GM19467 (cell line): Measurements from ENCODE around the gene CLDN6.
"Not testable (repeated sequence)": the region's sequence is repeated elsewhere in the genome, so short reads cannot be mapped to it uniquely, and the experiment has no call there.

Experiments
- ATAC-seq: cut with Tn5 transposase; IDR thresholded peaks from one replicate; pipeline ENCODE4 v1.9.1; 2021; ENCODE audit warnings: mild to moderate bottlenecking, moderate library complexity; ENCODE audit not compliant: unreplicated experiment

Gene CLDN6

DNA sequence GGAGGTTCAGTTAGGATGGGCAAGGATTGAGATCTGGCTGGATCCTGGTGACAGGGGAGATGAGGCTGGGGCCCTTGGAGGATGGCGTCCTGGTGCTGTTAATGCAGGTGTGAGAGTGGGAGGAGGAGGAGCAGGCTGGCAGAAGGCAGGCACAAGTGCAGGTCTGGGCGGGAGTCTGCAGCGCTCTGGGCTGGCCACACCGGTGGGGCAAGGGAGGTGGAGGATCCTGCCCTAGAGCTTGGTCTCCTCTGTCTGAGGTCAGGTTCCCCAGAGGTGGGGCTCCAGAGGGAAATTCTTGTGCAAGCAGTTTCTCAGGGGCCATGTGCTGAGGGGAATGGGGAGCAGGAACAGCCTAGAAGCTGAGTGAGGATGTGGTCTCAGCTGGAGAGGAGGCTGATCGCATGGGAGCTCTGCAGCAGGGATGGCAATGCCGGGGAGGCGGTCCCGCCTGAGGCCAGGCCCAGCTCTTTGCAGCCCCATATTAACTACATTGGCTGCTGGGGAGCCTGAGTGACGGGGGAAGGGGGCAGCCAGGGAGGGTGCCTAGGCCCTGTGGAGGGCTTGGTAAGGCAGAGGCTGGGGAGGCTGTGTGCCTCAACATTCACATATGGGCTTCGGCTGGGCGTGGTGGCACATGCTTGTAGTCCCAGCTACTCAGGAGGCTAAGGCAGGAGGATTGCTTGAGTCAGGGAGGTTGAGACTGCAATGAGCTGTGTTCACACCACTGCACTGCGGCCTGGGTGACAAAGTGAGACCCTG, 34.8 kb upstream of the CLDN6 start:
- ATAC-seq: not testable (repeated sequence)

DNA sequence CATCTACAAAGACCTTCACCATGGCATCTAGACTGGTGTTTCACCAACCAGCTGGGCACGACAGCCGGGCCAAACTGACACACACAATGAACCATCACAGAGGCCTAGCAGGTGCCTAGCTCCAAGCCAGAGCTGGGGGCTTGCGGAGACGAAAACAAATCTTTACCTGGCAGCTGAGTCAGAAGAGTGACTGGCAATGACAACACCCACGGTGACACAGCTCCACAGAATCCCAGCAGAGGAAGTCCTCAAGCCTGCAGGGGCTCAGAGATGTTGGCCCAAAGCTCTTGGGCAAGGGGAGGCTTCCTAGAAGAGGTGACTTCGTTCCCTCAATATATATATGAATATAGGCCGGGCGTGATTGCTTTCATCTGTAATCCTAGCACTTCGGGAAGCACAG, 33.5 kb upstream of the CLDN6 start:
- no peak for ATAC-seq

DNA sequence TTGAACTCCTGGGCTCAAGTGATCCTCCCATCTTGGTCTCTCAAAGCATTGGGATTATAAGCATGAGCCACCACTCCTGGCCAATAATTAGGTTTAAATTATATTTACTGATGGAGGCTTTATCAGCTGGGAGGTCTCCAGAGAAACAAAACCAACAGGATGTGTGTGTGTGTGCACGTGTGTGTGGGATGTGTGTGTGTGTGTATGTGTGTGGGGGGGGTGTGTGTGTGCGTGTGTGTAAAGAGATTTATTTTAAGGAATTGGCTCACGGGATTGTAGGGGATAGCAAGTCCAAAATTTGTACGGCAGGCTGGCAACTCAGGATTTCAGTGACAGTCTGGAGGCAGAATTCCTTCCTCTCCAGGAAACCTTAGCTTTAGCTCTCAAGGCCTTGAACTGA, 33.0 kb upstream of the CLDN6 start:
- no peak for ATAC-seq

DNA sequence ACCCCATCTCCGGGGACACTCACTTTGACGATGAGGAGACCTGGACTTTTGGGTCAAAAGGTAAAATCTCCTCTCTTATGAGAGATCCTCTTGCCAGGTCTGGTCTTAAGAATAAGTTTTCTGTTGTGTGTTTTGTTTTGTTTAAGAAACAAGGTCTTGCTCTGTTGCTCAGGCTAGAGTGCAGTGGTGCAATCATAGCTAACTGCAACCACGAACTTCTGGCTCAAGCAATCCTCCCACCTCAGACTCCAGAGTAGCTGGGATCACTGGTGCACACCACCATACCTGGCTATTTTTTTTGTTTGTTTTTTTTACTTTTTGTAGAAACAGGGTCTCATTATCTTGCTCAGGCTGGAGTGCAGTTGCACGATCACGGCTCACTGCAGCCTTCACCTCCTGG, 32.5 kb upstream of the CLDN6 start:
- ATAC-seq: no peak

DNA sequence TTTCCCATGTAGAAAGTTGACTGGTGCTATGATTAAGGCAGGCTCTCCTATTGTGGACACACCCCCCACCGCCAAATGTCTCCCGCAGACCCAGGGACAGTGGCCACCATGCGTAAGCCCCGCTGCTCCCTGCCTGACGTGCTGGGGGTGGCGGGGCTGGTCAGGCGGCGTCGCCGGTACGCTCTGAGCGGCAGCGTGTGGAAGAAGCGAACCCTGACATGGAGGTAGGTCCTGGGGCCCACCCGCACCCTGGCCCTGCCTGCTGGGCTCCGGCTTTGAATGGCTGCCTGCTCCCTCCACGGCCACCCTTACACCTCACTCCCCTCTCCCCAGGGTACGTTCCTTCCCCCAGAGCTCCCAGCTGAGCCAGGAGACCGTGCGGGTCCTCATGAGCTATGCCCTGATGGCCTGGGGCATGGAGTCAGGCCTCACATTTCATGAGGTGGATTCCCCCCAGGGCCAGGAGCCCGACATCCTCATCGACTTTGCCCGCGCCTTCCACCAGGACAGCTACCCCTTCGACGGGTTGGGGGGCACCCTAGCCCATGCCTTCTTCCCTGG, 32.0 kb upstream of the CLDN6 start:
- no peak for ATAC-seq

DNA sequence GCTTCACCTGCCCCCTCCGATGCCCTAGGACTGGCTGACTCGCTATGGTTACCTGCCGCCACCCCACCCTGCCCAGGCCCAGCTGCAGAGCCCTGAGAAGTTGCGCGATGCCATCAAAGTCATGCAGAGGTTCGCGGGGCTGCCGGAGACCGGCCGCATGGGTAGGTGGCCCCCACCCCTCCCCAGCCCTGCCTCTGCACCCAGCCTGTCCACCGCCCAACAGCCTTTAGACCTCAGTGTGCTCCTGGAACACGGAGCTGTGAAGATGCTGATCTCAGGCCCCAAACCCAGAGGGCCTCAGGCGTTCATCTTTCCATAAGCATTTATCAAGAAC, 29.4 kb upstream of the CLDN6 start:
- ATAC-seq: no peak

DNA sequence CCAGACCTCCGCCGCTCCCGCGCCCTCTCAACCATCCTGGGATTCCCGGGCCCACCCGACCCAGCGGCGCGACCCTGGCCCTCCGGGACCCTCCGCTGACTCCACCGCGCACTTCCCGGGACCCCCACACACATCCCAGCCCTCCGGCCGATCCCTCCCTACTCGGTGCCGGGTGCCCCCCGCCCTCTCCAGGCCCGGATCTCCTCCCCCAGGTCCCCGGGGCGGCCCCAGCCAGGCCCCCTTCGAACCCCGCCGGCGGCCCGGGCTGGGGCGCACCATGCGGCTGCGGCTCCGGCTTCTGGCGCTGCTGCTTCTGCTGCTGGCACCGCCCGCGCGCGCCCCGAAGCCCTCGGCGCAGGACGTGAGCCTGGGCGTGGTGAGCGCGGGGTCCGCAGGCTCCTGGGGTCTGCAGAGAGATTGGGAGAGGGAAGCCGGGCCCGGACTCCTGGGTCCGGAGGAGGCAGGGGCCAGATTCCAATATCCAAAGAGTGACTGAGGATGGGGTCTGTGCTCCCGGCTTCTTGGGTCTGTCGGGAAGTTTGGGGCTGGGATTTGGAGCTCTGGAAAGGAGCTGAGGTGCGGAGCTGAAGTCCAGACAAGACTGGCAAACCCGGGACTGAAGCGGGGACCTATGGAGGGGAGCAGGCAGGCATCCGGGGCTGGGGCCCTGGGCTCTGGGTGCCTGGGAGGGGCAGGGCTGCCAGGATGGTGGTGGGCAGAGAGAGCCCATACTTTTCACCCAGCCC, 28.8 kb upstream of the CLDN6 start:
- no peak for ATAC-seq

DNA sequence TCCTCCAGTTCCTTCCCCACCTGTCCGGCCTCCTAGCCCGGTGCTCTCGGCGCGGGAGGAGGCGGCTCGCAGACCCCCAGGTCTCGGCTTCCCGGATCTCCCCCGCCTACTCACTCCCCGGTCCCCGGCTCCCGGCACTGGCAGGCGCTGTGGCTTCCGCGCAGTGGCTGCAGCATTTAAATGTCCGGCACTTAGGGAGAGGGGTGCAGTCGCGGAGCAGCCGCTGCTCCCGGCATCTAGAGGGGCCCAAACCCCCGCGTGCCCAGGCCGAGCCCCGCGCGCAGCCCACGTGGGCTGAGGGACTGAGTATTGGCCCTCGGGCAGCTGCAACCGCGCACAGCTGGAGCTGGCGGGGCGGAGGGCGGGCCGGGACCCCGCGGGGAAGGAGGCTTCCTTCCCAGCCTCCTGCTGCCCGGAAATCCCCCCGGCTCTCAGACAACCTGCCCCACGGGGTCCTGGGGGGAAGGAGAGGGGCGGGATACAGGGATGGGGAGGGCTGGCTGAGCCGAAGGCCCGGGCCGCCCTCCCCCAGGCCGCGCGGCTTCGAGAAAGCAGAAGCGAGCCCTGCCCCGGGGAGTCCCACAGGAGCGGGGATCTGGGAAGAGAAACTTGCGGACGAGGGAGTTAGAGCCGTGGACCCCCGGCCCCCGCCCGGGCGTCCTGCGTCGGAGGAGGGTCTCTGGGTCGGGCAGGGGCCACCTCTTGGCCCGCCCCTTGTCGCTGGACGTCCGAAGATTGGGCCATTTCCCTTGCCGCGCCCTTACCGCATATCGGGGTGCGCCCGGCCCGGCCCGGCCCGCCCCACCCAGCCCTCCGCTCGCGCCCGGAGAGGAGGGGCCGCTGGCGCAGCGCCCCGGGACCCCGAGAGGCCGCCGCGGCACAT, 28.0 kb upstream of the CLDN6 start, which contains the start of gene MMP25:
MMP25 (plus strand) TSS at position 804 of the 883 bp plus-strand sequence. CDS start 357 bp downstream, outside the sequence.
- ATAC-seq: no peak

DNA sequence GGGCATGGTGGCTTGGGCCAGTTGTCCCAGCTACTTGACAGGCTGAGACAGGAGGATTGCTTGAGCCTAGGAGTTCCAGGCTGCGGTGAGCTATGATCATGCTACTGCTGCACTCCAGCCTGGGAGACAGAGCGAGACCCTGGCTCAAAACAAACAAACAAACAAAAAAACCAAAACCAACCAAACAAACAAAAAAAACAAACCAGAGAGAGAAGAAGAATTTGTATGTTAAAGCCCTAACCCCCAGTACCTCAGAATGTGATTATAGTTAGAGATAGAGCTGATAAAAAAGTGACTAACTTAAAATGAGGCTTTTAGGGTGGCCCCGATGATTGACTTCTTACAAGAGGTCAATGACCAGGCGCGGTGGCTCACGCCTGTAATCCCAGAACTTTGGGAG, 26.7 kb upstream of the CLDN6 start:
- ATAC-seq: no peak

DNA sequence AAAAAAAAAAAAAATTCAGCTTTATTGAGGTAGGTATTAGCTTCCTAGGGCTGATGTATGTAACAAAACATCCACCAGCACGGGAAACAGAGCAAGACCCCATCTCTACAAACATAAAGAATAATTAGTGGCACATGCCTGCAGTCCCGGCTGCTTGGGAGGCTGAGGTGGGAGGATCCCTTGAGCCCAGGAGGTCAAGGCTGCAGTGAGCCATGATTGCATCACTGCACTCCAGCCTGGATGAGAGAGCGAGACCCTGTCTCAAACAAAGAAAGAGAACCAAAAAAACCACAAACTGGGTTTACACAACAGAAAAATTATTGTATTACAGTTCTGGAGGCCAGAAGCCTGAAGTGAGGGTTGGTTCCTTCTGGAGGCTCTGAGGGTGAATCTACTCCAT, 24.4 kb upstream of the CLDN6 start:
- no peak for ATAC-seq

DNA sequence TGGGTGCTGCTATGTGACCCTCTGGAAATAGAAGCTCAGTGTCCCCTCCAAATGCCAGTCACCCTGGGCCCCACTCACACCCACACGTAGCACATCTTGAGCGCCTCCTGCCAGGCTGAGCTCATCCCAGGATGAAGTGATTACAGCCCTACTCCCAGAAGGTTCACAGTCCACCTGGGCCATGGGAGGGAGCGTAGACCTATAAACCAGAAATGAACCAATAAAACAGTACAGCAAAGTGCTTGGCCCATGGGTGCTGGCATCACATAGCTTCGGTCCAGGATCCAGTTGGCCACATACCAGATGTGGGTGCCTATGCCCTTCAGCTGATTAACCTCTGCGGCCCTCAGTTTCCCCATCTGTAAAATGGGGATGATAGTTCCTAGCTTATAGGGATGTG, 20.9 kb upstream of the CLDN6 start:
- no peak for ATAC-seq

DNA sequence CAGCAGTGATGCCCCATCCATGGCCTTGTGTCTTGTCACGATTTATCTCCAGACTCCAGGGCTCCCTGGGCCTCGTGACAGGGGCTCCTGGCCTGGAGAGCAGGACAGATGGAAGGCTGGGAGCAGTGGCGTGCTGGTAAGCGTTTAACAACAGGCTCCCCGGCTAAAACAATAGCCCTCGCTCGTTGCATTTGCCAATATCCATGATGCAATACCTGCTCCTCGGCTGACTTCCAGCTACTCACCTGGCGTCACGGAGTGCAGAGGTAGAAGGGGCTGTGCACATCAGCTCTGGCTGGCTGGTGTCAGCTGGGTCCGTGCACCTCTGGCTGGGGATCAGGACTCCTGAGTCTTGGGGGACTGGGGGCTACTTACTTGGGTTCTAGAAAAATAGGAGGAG, 20.3 kb upstream of the CLDN6 start:
- ATAC-seq: no peak

DNA sequence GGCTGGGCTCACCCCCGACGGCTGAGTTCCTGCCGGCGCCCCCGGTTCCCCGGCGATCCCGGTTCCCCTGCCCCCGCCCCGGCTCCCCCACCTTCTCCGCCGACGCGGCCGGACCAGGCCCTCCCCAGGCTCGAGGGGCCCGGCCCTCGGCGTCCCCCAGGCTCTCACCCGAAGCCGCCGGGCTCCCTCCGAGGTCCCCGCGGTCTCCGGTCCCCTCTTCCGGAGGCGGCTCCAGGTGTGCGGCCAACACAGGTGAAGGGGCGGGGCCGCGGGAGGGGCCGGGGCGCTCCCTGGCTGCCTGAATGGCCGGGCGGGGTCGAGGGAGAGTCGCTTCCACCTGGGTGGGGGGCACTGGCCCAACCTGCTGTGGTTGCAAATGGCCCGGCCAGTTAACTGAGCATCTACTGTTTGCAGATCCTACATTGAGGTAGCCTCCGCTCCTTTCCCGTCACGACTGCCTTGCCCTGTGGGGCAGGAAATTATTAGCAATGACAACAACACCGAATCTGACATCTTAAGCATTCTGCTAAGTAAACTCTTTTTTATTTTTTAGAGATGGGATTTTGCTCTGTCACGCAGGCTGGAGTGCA, 18.8 kb upstream of the CLDN6 start, which contains the start of gene BICDL2:
BICDL2 (minus strand) TSS at position 219 of the 590 bp plus-strand sequence. CDS start 1,448 bp downstream, outside the sequence.
- ATAC-seq: no peak

DNA sequence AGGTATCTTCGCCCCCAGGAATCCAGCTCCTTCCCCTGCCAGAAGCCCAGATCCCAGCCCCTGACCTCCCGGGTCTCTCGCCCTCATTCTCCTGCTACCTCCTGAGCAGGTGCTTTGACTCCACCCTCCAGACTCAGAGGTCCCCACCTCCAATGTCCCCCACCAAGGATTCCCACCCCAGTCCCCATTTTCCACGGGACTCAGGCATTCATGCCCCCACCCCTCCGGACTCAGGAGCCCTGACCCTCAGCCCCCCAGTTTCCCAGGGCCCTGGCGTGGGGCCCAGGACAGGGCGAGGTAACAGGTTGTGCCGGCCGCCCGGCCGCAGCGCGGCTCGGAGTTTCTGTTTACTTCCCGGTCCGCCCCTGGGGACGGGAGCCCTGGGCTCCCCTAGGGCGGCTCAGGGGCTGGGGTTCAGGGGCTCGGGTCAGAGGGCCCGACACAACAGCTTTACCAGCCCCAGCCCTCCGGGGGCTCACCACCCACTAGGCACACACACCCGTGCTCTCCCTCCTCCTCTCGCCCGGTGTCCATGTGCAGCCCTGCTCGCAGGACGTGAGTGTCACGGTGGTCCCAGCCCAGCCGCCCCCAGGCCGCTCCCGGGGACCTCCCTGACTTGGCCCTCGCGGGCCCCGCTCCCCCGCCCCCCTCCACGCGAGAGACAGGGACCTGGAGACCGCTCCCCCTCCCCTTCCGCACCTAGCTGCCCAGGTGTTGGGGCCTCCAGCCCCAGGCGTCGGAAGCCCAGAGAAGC, 18.2 kb upstream of the CLDN6 start:
- ATAC-seq: no peak

DNA sequence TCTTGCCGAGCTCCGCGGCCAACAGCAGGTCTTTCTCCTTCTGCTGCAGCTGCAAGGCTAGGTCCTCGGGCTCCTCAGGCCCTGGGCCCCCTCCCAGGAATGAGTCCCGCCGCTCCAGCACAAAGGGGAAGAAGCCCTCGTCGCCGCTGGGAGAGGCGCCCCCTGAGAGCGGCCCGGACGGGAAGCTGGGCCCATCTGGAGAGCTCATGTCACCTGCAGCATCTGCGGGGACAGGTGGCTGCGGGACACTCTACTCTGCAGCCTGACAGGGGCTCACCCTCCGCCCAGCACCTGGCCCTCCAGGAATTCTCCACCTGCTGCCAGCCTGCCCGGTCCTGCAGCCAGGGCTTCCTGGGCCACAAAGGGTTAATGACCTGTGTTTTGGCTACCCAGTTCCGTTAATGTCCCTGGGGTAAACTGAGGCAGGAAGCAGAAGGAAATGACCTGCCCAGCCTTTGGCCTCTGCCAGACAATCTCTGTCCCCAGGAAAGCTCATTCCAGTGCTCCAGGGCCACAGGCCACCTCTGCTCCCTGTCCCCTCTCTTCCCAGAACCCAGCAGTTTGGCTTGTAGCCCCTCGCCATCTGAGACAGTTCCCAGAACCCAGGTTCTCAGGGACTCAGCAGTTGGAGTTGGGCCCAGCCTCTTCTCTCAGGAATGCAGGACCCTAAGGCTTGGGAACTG, 17.4 kb upstream of the CLDN6 start:
- ATAC-seq: no peak

DNA sequence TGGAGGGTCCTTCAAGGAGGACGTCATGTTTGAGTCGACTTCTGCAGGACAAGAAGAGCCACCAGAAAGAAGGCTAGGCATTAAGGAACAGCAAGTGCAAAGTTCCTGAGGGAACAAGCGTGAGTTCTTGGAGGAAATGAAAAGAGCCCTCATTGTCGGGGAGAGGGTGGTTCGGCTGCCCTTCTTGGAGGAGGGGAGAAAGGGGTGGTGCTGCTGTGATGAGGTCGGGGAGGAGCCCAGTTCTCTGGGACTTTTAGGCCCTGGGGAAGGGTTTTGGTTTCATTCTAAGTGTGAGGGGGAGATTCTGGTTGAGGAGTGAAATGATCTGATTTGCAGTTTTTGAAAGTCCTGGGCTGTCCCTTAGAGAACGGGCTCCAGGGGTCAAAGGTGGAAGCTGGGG, 14.6 kb upstream of the CLDN6 start:
- ATAC-seq: no peak

DNA sequence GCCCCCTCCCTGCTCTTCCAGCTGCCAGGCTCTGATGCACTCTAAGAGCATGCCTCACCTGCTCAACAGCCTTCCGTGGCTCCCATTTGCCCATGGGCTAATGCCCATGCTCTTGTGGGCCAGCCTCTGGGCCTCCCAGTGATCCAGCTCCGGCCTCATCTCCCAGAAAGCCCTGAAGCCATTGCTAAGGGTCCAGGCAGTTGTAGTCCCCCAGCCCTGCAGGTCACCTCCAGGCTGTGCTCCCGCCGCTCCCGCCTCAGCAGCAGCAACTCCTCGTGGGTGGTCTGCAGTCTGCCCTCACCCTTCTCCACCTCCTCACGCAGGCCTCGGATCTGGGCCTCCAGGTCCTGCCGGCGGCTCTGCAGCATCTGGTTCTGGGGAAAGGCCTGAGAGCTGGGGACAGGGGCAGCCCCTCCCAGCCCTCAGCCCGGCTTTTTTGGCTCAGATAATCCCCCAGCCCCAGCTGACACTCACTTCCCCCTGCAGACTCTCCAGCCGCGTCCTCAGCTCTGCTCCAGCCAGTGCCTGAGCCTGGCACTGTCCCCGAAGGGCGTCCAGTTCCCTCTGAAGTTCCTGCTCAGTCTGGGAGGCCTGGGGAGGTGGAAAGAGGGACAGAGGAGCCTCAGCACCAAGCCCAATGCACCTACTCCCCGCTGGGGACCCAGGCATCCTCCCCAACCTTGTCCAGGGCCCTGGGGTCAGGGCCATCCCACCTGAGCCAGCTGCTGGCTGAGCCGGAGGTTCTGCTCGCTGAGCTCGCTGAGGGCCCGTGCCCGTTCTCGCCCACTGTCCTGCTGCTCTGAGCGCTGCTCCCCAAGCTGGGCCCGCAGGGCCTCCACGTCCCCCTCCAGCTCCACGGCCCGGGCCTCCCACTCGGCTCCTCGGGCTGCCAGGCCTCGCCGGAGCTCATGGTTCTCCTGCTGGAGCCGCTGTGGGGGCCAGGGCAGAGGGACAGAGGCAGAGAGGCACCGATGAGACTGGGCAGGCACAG, 12.5 kb upstream of the CLDN6 start:
- no peak for ATAC-seq
